ENCODE results near the gene LAMB4.

DNA sequence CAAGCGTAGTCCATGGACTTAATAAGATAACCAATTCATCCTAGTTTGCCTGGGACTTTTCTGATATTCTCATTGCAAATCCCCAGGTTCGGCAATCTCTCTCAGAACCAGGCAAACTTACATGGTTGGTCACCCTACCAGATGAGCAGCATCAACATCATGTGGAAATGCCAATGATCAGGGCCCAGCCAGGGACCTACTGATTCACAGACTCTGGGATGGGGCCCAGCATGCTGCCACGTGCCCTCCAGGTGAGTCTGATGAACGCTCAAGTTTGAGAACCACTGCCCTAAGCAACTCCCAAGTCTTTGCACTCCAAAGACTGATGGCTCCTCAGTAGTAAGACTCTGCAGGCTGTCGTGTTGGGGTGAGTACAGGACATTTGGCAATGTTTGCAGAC, 2.7 kb downstream of the LAMB4 start:
- TF ChIP-seq, protein P1, sequence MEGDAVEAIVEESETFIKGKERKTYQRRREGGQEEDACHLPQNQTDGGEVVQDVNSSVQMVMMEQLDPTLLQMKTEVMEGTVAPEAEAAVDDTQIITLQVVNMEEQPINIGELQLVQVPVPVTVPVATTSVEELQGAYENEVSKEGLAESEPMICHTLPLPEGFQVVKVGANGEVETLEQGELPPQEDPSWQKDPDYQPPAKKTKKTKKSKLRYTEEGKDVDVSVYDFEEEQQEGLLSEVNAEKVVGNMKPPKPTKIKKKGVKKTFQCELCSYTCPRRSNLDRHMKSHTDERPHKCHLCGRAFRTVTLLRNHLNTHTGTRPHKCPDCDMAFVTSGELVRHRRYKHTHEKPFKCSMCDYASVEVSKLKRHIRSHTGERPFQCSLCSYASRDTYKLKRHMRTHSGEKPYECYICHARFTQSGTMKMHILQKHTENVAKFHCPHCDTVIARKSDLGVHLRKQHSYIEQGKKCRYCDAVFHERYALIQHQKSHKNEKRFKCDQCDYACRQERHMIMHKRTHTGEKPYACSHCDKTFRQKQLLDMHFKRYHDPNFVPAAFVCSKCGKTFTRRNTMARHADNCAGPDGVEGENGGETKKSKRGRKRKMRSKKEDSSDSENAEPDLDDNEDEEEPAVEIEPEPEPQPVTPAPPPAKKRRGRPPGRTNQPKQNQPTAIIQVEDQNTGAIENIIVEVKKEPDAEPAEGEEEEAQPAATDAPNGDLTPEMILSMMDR (conservative IDR thresholded peaks at IDR 0.05; ENCODE audit: low read depth, low read length): no peak
- TF ChIP-seq, protein P2, sequence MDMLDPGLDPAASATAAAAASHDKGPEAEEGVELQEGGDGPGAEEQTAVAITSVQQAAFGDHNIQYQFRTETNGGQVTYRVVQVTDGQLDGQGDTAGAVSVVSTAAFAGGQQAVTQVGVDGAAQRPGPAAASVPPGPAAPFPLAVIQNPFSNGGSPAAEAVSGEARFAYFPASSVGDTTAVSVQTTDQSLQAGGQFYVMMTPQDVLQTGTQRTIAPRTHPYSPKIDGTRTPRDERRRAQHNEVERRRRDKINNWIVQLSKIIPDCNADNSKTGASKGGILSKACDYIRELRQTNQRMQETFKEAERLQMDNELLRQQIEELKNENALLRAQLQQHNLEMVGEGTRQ (IDR thresholded peaks at IDR 0.05; ENCODE audit: low read depth, low read length): no peak
- no peak for TF ChIP-seq POLR2A (IDR thresholded peaks at IDR 0.05; ENCODE audit: low read depth, low read length)
- no peak for TF ChIP-seq BHLHE40 (IDR thresholded peaks at IDR 0.05; ENCODE audit: low read depth, low read length)
- TF ChIP-seq SMC3 (IDR thresholded peaks at IDR 0.05; ENCODE audit: low read depth, low read length): no peak
- TF ChIP-seq, protein P3, sequence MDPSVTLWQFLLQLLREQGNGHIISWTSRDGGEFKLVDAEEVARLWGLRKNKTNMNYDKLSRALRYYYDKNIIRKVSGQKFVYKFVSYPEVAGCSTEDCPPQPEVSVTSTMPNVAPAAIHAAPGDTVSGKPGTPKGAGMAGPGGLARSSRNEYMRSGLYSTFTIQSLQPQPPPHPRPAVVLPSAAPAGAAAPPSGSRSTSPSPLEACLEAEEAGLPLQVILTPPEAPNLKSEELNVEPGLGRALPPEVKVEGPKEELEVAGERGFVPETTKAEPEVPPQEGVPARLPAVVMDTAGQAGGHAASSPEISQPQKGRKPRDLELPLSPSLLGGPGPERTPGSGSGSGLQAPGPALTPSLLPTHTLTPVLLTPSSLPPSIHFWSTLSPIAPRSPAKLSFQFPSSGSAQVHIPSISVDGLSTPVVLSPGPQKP (IDR thresholded peaks at IDR 0.05; ENCODE audit: borderline replicate concordance, low read depth, low read length): no peak
- no peak for TF ChIP-seq FOS (IDR thresholded peaks at IDR 0.05; ENCODE audit: low read depth, low read length)
- no peak for TF ChIP-seq MXI1 (IDR thresholded peaks at IDR 0.05; ENCODE audit: borderline replicate concordance, low read depth, low read length)
- TF ChIP-seq RFX5 (IDR thresholded peaks at IDR 0.05; ENCODE audit: low read depth, low read length): no peak
- no peak for TF ChIP-seq RAD21 (IDR thresholded peaks at IDR 0.05; ENCODE audit: low read length)
- no peak for TF ChIP-seq MAFK (IDR thresholded peaks at IDR 0.05; ENCODE audit: low read depth, low read length)
- no peak for TF ChIP-seq CEBPB (IDR thresholded peaks at IDR 0.05; ENCODE audit: low read depth, low read length)
- TF ChIP-seq RCOR1 (IDR thresholded peaks at IDR 0.05; ENCODE audit: insufficient replicate concordance, low read length): no peak
